HG03457 (cell line): ENCODE results near the gene PPM1L.

Source experiments
- ATAC-seq: cut with Tn5 transposase; IDR thresholded peaks from one replicate; pipeline ENCODE4 v1.9.1; 2021; ENCODE audit warnings: moderate number of reproducible peaks; ENCODE audit not compliant: unreplicated experiment

The PPM1L gene

DNA sequence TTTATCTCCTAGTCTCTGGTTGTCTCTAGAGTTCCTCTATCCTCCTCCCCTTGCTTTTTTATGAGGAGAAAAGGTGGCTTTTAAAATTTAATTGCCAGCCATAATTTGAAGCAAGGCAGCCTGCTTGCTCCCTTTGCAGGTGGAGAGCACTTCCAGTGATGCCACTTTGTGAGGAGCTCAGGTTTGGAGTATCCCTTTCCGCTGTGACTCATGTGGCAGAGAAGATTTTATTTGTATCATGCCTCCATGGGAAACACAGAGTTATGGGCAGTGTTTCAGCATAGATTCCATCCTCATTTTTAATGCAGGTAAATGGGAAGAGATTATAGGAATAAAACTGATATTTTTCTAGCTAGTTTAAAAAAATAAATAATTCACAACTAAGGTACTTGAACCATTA, 7.0 kb downstream of the PPM1L start:
- no peak for ATAC-seq

DNA sequence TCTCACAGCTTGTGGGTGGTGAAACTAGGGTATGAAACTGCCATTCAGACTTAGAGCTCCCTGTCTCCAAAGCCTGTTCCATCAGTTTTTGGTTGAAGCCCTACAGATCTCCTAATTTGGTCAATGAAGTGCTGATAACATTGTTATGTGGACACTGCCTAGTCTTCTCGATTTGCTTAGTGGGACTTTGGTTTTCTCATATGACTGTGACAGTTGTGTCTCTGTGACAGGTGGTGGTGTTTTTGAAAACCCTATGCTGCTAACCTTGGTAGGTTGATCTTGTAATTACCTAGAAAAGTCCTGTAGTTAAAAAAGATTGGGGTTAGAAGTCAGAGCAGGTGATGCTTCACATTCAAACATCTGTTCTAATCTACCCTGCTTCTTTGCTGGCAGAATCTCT, 9.2 kb downstream of the PPM1L start:
- no peak for ATAC-seq

DNA sequence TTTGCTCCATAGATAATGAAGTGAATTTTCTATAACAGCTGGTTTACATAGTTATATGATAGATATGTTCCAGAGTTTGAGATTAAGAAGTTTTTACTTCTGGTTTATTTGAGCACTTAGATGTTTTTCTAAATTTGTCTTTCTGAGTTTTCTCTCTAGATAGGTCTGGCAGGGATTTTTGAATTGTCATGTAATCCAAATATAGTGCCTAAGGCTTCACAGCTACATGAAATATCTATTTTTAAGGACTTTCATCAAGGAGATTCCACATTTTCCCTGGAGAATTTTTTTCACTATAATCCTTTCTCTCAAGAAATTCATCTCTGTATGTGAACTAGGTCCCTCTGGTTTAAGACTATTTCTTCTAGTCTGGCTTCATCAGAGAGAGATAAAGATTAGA, 12.0 kb downstream of the PPM1L start:
- no peak for ATAC-seq

DNA sequence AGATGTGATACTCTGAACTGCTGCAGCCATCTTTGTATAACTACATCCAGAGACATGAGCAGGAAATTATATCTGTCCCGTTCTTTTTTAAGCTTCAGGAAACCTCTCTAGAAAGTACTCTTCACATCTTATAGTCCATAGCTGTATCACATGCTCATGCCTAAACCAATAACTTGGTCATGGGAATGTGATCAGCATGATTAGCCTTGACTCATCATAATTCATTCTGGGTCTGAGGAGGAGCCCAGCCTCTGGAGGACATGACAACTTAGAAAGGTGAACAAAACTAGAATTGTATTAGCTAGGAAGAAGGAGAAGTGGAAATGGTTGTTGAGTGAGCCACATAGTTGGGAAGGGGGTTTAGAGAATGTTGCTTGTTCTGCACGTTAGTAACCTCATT, 12.9 kb downstream of the PPM1L start:
- no peak for ATAC-seq

DNA sequence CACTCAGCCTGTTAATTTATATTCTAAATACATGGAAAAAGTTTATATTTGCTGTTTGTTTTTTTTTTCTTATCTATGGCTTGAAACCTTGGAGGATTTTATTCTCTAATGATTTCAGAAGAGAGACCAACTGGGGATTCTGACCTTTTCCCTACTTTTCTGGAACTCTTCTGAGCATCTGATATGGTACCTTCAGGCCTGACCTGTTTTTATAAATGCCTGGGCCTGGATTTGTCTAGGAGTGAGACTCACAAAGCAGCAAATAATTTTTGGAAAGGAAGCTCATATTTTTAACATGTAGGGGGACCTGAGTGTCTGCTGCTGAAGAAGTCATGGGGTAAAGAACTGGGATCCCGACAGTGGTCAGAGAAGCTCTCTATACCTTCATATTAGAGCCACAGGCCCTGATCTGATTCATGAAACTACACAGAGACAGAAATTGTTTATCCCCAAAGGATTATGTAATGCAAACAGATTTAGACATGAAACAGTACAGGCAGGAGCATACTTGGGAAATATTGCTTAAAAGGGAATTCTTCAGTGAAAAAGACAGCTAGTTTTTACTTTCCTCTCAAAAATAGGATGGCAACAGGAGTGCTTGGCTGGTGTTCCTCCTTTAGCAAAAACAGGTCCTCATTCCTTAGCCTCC, 15.9 kb downstream of the PPM1L start:
- ATAC-seq, result no peak

DNA sequence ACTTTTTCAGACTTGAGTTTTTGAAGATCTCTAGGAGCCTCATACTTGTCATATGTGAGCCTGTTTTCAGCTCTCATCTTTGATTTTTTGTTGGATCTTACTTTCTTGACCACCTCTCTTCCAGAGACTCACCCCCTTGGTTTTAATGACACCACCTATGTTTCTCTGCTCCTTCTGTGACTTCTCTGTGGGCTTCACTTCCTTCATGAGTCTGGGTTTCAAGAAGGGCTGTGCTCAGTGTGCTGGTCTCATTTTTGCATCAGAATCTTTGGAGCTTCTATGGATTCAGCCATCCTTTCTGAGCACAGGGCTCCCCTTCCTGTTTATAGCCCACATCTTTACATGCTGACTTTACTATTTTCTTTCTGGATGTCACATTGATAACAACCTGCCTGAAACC, 17.7 kb downstream of the PPM1L start:
- ATAC-seq, result no peak

DNA sequence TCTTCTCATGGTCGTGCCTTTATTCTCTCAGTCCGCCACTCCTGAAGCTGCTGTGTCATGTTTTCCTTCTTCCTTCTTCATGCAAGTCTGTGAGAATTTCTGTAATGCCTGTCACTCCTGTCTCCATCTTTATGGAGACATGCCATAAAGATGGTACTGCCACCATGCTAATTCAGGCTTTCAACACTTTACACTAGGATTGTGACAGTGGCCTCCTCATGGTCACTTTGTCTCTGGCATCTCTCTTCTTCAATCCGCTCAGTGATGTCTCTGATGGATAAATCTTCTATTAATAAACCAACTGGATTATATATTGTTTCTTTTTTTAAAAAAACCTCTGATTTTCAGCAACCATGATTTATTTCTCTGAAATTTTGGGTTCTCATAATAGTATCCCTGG, 18.1 kb downstream of the PPM1L start:
- no peak for ATAC-seq

DNA sequence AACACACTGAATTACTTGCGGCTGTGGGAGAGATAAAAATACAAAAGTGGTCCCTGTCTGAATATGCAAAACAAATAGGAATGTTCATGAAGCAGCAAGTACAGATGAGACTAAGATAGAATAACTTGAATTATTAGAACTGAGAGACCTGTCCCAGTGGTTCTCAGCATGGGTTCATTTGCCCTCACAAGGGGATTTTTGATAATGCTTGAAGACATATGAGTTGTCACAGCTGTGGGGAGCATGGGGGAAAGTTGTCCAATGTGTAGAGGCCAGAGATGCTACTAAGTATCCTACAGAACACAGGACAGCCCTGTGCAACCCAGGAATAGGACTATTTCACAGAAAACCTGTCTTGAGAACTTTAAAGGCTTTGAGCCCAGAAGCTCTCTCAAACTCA, 22.4 kb downstream of the PPM1L start:
- ATAC-seq, result no peak

DNA sequence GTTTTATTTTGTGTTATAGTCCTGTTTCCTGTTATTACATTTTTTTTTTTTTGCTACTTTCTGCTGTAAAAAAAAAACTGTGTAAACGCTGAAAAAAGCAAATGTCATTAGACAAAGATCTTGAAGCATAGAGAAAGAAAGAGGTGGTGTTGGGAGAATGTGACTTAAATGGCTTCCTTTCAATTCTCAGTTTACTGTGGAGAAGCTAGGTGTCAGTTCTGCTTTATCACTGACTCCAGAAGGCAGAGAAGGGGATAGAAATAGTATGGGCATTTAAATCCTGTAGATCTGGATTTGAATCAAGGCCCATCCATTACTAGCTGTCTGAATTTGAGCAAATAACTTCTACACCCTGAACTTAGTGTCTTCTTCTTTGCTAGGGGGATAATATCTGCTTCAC, 23.0 kb downstream of the PPM1L start:
- ATAC-seq, result no peak

DNA sequence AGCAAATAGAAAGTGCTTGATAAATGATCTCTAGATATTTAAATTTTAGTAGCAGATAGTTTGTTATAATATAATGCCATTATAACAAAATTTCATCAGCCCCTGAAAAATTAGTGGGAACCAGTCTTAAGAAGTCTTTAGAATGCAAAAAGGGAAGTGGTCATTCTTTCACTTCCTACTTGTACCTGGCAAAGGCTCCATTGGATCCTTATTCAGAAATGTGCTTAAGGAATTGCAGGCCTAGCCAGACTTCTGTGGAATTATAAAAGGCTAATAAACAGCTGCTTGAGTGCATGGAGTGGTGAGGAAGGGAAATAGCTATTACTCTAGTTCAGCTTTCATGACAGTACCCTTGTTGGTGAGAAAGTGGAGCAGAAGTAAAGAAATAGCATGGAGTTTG, 24.2 kb downstream of the PPM1L start:
- no peak for ATAC-seq

DNA sequence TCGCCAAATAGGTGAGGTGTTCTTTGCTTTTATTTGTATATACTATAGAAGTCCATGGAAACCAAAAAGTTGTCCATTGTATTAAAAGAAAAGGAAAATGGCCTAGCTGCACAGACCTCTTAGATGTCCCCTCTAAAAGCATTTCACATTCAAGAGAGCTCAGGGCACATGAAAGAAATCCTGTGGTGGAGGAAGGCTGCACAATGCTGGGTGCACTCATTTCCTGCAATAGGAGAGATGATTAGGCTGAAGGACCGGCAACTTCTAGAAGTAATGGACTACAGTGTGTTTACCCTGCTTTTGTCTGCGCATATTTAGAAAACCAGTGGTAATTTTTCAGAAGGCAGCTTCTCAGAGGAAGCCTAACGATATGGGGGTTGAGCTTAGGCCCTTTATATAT, 25.4 kb downstream of the PPM1L start:
- no peak for ATAC-seq

DNA sequence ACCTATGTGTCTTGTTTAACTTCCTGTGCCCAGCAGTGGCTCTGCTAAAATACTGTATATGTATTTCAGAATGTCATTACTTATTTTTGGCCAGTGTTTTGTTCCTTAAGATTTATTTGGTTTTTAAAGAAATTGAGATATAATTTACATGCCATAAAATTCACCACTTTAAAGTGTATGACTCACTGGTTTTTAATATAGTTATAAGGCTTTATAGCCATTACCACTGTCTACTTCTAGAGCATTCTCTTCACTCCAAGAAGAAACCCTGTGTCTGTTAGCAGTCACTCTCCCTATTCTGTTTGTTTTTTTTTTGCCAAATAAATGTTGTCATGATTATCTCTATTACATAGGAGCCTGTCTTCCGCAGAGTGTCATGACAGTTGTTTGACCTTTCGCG, 25.8 kb downstream of the PPM1L start:
- no peak for ATAC-seq

DNA sequence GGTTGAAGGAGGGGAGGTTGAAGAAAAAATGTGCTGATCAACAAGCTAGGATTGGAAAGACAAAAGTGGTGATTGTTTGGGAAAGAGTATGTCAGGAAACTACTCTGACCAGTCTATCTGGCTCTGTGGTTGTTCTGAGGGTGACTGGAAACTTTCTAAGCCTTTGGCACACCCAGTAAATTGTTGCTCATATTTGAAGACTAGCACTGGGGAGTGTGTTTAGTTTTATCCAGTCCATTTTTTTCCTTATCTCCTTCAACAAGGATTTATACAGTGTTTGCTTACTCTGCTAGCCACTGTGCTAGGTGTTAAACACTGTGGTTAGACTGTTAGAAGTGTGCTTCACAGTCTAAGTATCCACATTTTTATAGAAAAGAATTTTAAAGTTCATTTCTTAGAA, 28.8 kb downstream of the PPM1L start:
- ATAC-seq, result no peak

DNA sequence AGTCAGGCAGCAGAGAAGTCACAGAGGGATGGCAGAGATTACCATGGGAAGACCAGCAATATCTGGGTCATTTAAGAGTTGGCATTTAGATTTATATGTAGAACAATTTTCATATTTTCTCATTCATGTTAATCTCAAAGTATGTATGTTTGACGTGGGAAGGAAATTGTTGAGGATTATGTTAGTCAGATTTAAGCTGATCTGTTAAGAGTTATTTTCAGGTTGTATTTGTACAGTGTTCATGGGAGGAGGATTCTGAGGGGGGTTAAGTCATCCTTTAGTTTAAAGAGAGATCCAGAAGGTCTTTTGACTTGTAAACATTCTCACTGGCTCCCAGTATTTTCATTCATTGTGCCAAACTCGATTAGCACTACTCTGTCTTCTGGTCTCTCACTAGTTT, 34.7 kb downstream of the PPM1L start:
- ATAC-seq, result no peak

DNA sequence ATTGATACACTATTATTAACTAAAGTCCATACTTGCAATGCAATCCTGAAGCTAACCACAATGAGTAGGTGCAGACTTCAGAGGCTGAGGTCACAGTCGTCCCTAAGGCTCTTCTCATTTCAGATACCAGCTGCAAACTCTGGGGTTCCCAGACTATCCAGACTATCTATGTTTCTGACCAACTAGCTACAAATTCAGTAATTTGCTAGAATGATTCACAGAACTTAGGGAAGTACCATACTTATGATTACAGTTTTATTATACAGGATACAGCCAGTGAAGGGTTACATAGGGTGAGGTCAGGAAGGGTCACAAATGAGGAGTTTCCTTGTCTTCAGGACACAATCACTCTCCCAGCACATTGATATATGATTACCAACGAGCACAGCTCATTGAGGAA, 36.5 kb downstream of the PPM1L start:
- ATAC-seq, result no peak

DNA sequence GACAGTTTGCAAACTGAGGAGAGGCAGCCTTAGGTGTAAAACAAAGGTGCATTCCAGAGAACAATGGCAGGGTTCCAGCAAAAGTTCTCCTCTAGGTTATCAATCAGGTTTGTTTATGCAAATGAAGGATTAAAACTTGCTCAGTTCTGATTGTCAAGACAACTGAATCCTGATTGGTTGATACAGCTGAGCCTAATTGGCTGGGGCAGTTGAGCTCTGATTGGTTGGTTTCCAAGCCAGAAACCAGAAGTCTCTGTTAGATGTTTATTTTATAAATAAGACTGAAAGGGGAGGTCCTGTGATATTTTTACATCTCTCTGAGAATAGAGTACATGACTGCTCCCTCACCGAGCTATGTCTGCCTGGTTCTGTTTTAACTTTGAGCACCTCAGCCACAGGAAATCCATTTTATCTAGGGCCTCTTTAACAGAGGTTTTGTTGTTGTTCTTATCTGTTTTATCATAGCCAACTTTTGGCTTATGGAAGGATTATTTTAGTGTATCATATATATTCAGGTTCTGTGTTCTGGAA, 37.8 kb downstream of the PPM1L start:
- no peak for ATAC-seq

DNA sequence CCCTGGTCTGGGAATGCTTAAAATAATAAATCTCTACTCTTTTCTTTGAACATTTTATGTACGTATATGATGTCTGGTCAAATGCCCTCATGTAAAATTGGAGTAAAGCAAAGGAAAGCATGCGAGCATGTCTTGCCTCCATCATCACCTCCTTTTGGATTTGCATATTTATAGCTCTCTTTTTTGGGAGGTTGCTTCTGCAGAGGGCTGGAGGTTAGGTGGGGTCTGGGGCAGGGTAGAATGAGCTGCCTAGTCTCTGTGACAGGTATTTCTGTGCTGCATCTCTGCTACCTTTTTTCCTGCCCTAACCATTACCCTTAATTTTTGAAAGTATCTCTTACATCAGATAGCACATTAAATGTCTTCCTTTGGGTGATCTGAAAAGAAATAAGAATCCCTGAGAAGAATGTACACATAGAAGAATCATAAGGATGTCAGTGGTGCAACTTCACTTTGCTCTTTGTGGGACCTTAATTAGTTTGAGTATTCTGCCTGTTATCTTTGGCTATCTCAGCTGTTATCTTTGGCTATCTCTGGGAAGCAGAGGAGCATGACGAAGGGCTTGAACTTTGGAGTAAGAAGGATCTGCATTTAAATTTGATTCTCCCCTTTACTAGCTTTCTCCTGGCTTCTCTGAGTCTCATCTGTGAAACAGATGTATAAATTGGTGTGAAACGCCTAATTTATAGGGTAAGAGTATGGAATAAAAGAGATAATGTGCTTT, 40.2 kb downstream of the PPM1L start:
- no peak for ATAC-seq

DNA sequence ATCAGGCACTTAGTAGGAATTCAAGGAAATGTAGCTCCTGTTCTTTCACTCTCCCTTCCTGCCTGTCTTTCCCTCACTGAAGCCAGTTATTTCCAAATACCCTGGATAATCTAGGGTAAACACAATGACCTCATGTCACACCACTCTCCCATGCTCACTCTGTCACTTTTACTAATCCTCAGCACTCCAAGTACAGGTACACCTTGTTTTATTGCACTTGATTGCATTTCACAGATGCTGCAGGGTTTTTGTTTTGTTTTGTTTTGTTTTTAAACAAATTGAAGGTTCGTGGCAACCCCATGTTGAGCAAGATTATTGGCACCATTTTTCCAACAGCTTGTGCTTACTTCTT, 40.8 kb downstream of the PPM1L start:
- no peak for ATAC-seq

DNA sequence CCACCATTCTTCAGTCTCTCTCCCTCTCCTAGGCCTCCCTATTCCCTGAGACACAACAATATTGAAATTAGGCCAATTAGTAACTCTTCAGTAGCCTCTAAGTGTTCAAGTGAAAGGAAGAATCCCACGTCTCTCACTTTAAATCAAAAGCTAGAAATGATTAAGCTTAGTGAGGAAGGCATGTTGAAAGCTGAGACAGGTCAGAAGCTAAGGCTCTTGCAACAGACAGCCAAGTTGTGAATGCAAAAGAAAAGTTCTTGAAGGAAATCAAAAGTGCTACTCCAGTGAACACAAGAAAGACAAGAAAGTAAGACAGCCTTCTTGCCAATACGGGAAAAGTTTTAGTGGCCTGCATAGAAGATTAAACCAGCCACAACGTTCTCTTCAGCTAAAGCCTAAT, 41.3 kb downstream of the PPM1L start:
- no peak for ATAC-seq

DNA sequence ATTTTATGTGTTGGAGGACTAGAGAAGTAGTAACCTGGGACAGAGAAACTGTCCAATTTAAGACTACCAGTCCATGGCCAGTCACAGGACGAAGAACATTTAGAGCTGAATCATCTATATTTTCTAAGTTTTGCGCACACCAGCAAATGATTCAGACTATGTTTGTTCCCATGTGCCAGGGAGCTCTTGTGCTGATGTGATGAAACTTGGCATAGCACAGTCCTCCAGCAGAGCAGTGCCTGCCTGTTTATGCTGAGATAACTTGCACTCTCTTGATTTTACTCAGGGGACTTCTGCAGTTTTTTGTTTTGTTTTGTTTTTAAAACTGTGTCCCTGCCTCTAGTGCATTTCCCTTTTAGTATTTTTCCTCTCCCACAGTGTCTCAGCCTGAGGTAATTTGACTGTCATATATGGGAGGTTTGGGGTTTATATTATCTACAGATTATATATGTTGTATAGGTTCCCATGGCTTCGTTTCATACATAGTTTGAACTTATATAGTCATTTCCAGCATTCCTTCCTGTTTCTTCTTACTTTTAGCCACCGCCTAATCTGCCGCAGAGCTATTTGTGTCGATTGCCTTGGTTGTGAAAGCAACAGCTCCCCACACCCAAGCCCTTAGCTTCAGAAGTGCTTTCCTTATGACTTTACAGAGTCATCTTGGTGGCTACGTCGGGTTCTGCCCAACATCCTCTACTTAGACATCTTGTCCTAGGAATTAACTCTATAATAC, 45.5 kb downstream of the PPM1L start:
- peak; percentile 69 for ATAC-seq

DNA sequence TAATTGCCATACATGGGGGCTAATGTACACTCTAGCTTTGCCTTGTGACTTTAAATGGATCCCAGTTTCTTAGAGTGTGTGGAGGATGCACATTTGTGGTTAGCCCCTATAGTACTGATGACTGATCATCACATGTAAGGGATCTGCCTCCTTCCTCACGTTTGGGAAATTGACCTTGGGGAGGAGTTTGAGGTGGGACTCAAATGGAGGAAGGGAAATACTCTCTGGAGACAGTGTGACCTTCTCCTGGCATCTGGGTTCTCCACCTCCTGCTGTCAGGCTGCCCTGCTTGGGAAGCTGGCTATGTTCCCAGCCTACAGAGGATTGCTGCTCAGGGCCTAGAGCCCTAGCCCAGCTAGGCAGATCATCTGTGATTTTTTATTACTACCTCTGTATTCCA, 48.7 kb downstream of the PPM1L start:
- ATAC-seq, result no peak

DNA sequence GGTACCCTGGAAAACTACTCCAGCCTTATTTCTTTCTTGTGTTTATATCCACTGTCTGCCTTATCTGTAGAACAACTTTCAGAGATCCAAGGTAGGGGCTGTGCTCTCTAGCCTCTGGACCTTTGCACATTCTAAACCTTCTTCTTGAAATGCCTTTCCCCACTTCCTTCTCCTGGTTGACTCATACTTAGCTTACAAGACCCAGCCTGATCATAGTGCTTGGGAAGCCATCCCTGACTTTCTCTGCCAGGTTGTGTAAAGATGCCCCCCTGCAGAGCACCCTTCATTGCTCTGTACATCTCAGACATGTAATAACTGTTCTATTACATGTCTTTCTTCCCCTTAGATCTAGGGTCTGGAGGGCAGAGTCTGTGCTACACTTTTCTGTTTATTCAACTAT, 50.1 kb downstream of the PPM1L start:
- no peak for ATAC-seq
